ENCODE data around the gene OTX1. TPM values are rescaled to one million over a fixed set of nuclear protein-coding genes. Genes with fewer than 3 reads are reported as not detected.
A peak's percentile ranks its signal among the peaks of the same experiment; 100 is the strongest.

The OTX1 gene
- total and polyA plus RNA-seq, 9 of the 15 experiments (the other 6 are each of a cell fraction or from before 2014, with no cell fraction given), result 0.18 to 7.1 (median 0.58) TPM

GRCh38 chr2:63038034-63038433 is 12.6 kb upstream of the OTX1 start:
- Histone ChIP-seq H3K4me2 (ENCODE audit: insufficient read depth, low read length) (no peak overlapping the region), H3K36me3 (ENCODE audit: control insufficient read depth, insufficient read depth, low read length) (no peaks in the 10 kb centered on the region), H3K79me2 (ENCODE audit: control insufficient read depth, insufficient read depth, low read length) (no peaks in the 10 kb centered on the region), H3K9me3 (replicated peaks; ENCODE audit: control insufficient read depth, insufficient read depth, low read depth, low read length) (no peaks in the 10 kb centered on the region), H3K4me1 (replicated peaks in 1 of 2; ENCODE audit: control insufficient read depth in 2 of 2, insufficient read depth in 2 of 2, low read length in 2 of 2) (peaks cover 3 to 19% of the 10 kb centered on the region in 2 experiments; a peak in 3 of 5 replicates), H4K20me1 (replicated peaks; ENCODE audit: control insufficient read depth, insufficient read depth, low read length) (no peaks in the 10 kb centered on the region), H3K27me3 (ENCODE audit: control insufficient read depth in 2 of 2, insufficient read depth in 2 of 2, low read length in 2 of 2) (no peaks in the 10 kb centered on the region), H3K4me3 (no peak overlapping the region), H3K9me1 (ENCODE audit: control insufficient read depth, insufficient read depth, low read length) (no peaks in the 10 kb centered on the region), H3K27ac (ENCODE audit: extremely low read depth, low read depth, low read length) (no peak overlapping the region), H3K9ac (ENCODE audit: insufficient read depth in 1 of 2, low read depth in 2 of 2, low read length in 2 of 2) (no peak overlapping the region), H2AFZ (ENCODE audit: low read depth, low read length) (no peak overlapping the region)
- BruUV-seq (replicated peaks), result no TSS peak
- in situ Hi-C loops (cut with MboI), result no loop called here
- WGBS (ENCODE audit: insufficient coverage, low coverage, missing lambda C conversion rate), result 78% methylated on average over 4 of the region's 4 CpGs
- TF ChIP-seq TAF15 (IDR thresholded peaks at IDR 0.05; ENCODE audit: low read depth, low read length), result no peak
- TF ChIP-seq ZBTB17 (CRISPR knock-in tag; IDR thresholded peaks at IDR 0.05), result no peak
- TF ChIP-seq KDM1A (IDR thresholded peaks at IDR 0.05), result no peak
- TF ChIP-seq ZBTB1 (CRISPR knock-in tag; IDR thresholded peaks at IDR 0.05; ENCODE audit: borderline replicate concordance, low read depth), result no peak
- no peak for TF ChIP-seq MECOM (CRISPR knock-in tag; IDR thresholded peaks at IDR 0.05)
- TF ChIP-seq RFX7 (CRISPR knock-in tag; IDR thresholded peaks at IDR 0.05), result no peak
- TF ChIP-seq GABPA (tag; conservative IDR thresholded peaks at IDR 0.05; ENCODE audit: low read depth), result no peak
- intact Hi-C loops (cut with micrococcal nuclease), result no loop called here
- DNase-seq (ENCODE audit: extremely low read depth in 1 of 4, low spot score in 3 of 4), result no peak
- ChIA-PET POLR2A (no interaction called here), CTCF (ENCODE audit: low intra/inter-chr PET ratio) (no interaction called here)
- no peak for ATAC-seq
- no peak for FAIRE-seq

GRCh38 chr2:63040586-63040985 is 10.0 kb upstream of the OTX1 start:
- H4K20me1 ChIP-seq (replicated peaks; ENCODE audit: control insufficient read depth, insufficient read depth, low read length), result no peaks in the 10 kb centered on the region
- in situ Hi-C loops (cut with MboI), result no loop called here
- H3K4me2 ChIP-seq (ENCODE audit: insufficient read depth, low read length), result no peak overlapping the region
- H3K4me1 ChIP-seq (replicated peaks in 1 of 2; ENCODE audit: control insufficient read depth in 2 of 2, insufficient read depth in 2 of 2, low read length in 2 of 2), result peaks cover 7 to 19% of the 10 kb centered on the region in 2 experiments
- no peak overlapping the region for H3K4me3 ChIP-seq
- FAIRE-seq (peak; percentile 68), DNase-seq (ENCODE audit: extremely low read depth in 1 of 4, low spot score in 3 of 4) (peak in 2 of 4 experiments; percentile 27 to 41), ATAC-seq (peak; percentile 98)
- peak overlapping the region; percentile 39 for H3K27ac ChIP-seq (ENCODE audit: extremely low read depth, low read depth, low read length)
- peaks cover 2% of the 10 kb centered on the region; the same call in 1 of the 3 replicates for H3K36me3 ChIP-seq (ENCODE audit: control insufficient read depth, insufficient read depth, low read length)
- intact Hi-C loops (cut with micrococcal nuclease), result no loop called here
- H3K79me2 ChIP-seq (ENCODE audit: control insufficient read depth, insufficient read depth, low read length), result no peaks in the 10 kb centered on the region
- peak overlapping the region; percentile 38; the same call in 1 of the 2 replicates for H2AFZ ChIP-seq (ENCODE audit: low read depth, low read length)
- no peak overlapping the region for H3K9ac ChIP-seq (ENCODE audit: insufficient read depth in 1 of 2, low read depth in 2 of 2, low read length in 2 of 2)
- POLR2A ChIA-PET, result interaction anchor here (1.1 to 1.4 kb wide), 2 partner anchors 9 to 10 kb away, joined by 3 to 5 read pairs; partner anchors contain the start of gene OTX1
- WGBS (ENCODE audit: insufficient coverage, low coverage, missing lambda C conversion rate), result 21% methylated on average over 1 of the region's 1 CpG
- no peaks in the 10 kb centered on the region; the same call in 1 of the 2 replicates for H3K9me3 ChIP-seq (replicated peaks; ENCODE audit: control insufficient read depth, insufficient read depth, low read depth, low read length)
- CTCF ChIA-PET (ENCODE audit: low intra/inter-chr PET ratio), result no interaction called here
- BruUV-seq (replicated peaks), result no TSS peak
- H3K9me1 ChIP-seq (ENCODE audit: control insufficient read depth, insufficient read depth, low read length), result no peaks in the 10 kb centered on the region
- no peaks in the 10 kb centered on the region for H3K27me3 ChIP-seq (ENCODE audit: control insufficient read depth in 2 of 2, insufficient read depth in 2 of 2, low read length in 2 of 2)
- TF ChIP-seq SOX6 (IDR thresholded peaks at IDR 0.05) (0 out of 2 replicates have a peak, but pooled peaks have one; percentile 23), SMAD4 (CRISPR knock-in tag; conservative IDR thresholded peaks at IDR 0.05) (peak; percentile 35; the same call in 1 of the 2 replicates), ZNF431 (CRISPR knock-in tag; IDR thresholded peaks at IDR 0.05) (no peak), L3MBTL2 (IDR thresholded peaks at IDR 0.05) (0 out of 2 replicates have a peak, but pooled peaks have one; percentile 13)
